SU-DHL-6 (cell line): ENCODE data around the gene PAWR.

Experiments used
- H2AFZ ChIP-seq: fragments of 200-600 bp; sonication (generic); 2 replicates; pipeline ENCODE4 v1.6.1; 2014; ENCODE audit warnings: low read depth, mild to moderate bottlenecking, moderate library complexity, mixed read lengths, antibody characterized with exemption, low read length; ENCODE audit not compliant: severe bottlenecking
- H3F3A ChIP-seq: fragments of 200-600 bp; shearing (Covaris generic); 2 replicates; pipeline ENCODE4 v1.6.0; 2016; ENCODE audit warnings: antibody characterized with exemption, mild to moderate bottlenecking; ENCODE audit not compliant: insufficient read depth
- H3K27ac ChIP-seq: fragments of 200-600 bp; sonication (generic); 2 replicates; pipeline ENCODE4 v1.5.1; 2016; ENCODE audit warnings: low read depth, mild to moderate bottlenecking, low read length, moderate library complexity, mixed read lengths
- H3K27me3 ChIP-seq: fragments of 200-600 bp; sonication (generic), shearing (Covaris generic); 2 replicates; pipeline ENCODE4 v1.6.0; 2014; ENCODE audit warnings: mild to moderate bottlenecking, low read length
- H3K36me3 ChIP-seq: fragments of 200-600 bp; sonication (generic); 2 replicates; pipeline ENCODE4 v1.6.1; 2014; ENCODE audit warnings: mild to moderate bottlenecking, low read length, mixed read lengths
- H3K4me2 ChIP-seq: fragments of 300-600, 200-600 bp; shearing (Covaris generic), sonication (generic); 2 replicates; pipeline ENCODE4 v1.6.0; 2014; ENCODE audit warnings: low read length, low read depth, mild to moderate bottlenecking; ENCODE audit not compliant: poor library complexity, severe bottlenecking
- H3K4me3 ChIP-seq: fragments of 200-600 bp; sonication (generic); 2 replicates; pipeline ENCODE4 v1.5.1; 2014; ENCODE audit warnings: antibody characterized with exemption, low read length, mild to moderate bottlenecking, mixed read lengths; ENCODE audit not compliant: insufficient read depth, poor library complexity, severe bottlenecking
- H3K79me2 ChIP-seq: fragments of 200-600 bp; sonication (generic); 2 replicates; pipeline ENCODE4 v1.6.1; 2014; ENCODE audit warnings: mild to moderate bottlenecking, low read length, moderate library complexity; ENCODE audit not compliant: insufficient read depth
- H3K9ac ChIP-seq: fragments of 200-600 bp; sonication (generic); 2 replicates; pipeline ENCODE4 v1.7.0; 2014; ENCODE audit warnings: mild to moderate bottlenecking, low read length
- H3K9me2 ChIP-seq: fragments of 200-600 bp; sonication (generic); replicated peaks from 2 replicates; pipeline ENCODE4 v1.6.1; 2014; ENCODE audit warnings: low read length; ENCODE audit not compliant: insufficient read depth
- H3K9me3 ChIP-seq: fragments of 200-600 bp; sonication (generic); 2 replicates; pipeline ENCODE4 v1.6.1; 2014; ENCODE audit warnings: low read length, mixed read lengths; ENCODE audit not compliant: insufficient read depth
- H4K20me1 ChIP-seq: fragments of 200-600 bp; sonication (generic); 2 replicates; pipeline ENCODE4 v1.6.1; 2014; ENCODE audit warnings: low read depth, mild to moderate bottlenecking, antibody characterized with exemption, low read length, moderate library complexity, mixed read lengths
- CTCF ChIP-seq: fragments of 200-600 bp; sonication (generic); IDR thresholded peaks from one replicate; pipeline ENCODE4 v1.5.1; 2017; ENCODE audit warnings: antibody characterized with exemption, mild to moderate bottlenecking, low read length, moderate library complexity; ENCODE audit not compliant: insufficient read depth, poor library complexity, severe bottlenecking
- EZH2phosphoT487 ChIP-seq: fragments of 200-600 bp; sonication (generic), shearing (Covaris generic); conservative IDR thresholded peaks from 2 replicates; pipeline ENCODE4 v1.6.1; 2018; ENCODE audit warnings: mild to moderate bottlenecking, antibody characterized with exemption, low read length, moderate library complexity, mixed read lengths

Gene PAWR

GRCh38 chr12:79535751-79536150, 155.0 kb downstream of the PAWR start:
- Histone ChIP-seq H3K27ac (no peak overlapping the region), H3K9me2 (no peaks in the 10 kb centered on the region), H3K27me3 (no peaks in the 10 kb centered on the region), H2AFZ (no peak overlapping the region), H3K9me3 (no peaks in the 10 kb centered on the region), H4K20me1 (no peaks in the 10 kb centered on the region), H3K79me2 (no peaks in the 10 kb centered on the region), H3F3A (no peaks in the 10 kb centered on the region), H3K9ac (no peak overlapping the region), H3K4me3 (no peak overlapping the region), H3K4me2 (no peak overlapping the region), H3K36me3 (no peaks in the 10 kb centered on the region)
- TF ChIP-seq CTCF (no peak), EZH2phosphoT487 (no peak)
